Fibroblast of upper back skin (primary cell): ENCODE results near the gene EFCC1.
"Not testable (repeated sequence)": the region's sequence is repeated elsewhere in the genome, so short reads cannot be mapped to it uniquely, and the experiment has no call there.

Experiments used
- DNase-seq: peaks from one replicate; pipeline ENCODE4 v3.0.0-alpha.2; 2013

Gene EFCC1

GRCh38 chr3:129058441-129059200, 57.5 kb downstream of the EFCC1 start:
- DNase-seq = no peak

- no peak for DNase-seq
These were observed 58.3 kb downstream of the EFCC1 start for GRCh38 chr3:129059311-129059958.

GRCh38 chr3:129060276-129061022, 59.3 kb downstream of the EFCC1 start, which contains the start of gene GP9:
Gene GP9, plus strand, starts transcription at chr3:129060779. Its CDS starts 961 bp downstream, at chr3:129061740.
- no peak for DNase-seq

GRCh38 chr3:129061023-129061887, 60.2 kb downstream of the EFCC1 start:
- DNase-seq = no peak

- DNase-seq = no peak
These were observed 61.1 kb downstream of the EFCC1 start for GRCh38 chr3:129061888-129062834.

- DNase-seq = no peak
These were observed 62.1 kb downstream of the EFCC1 start for GRCh38 chr3:129063091-129063640.

- DNase-seq = no peak
These were observed 62.9 kb downstream of the EFCC1 start for GRCh38 chr3:129063841-129064482.

- DNase-seq = no peak
These were observed 64.1 kb downstream of the EFCC1 start for GRCh38 chr3:129065016-129065719.

- DNase-seq = no peak
These were observed 64.6 kb downstream of the EFCC1 start for GRCh38 chr3:129065720-129066073.

- DNase-seq = not testable (repeated sequence)
These were observed 66.6 kb downstream of the EFCC1 start for GRCh38 chr3:129067719-129068118.

- DNase-seq = peak; percentile 7
These were observed 67.3 kb downstream of the EFCC1 start for GRCh38 chr3:129068291-129068886.

- DNase-seq = not testable (repeated sequence)
These were observed 68.4 kb downstream of the EFCC1 start for GRCh38 chr3:129069313-129070085.

GRCh38 chr3:129070086-129070885, 69.2 kb downstream of the EFCC1 start:
- no peak for DNase-seq

GRCh38 chr3:129077222-129077621, 76.1 kb downstream of the EFCC1 start:
- DNase-seq = no peak

GRCh38 chr3:129078510-129078909, 77.4 kb downstream of the EFCC1 start:
- DNase-seq = no peak

- DNase-seq = no peak
These were observed 80.4 kb downstream of the EFCC1 start for GRCh38 chr3:129081503-129081902.

GRCh38 chr3:129082026-129082425, 80.9 kb downstream of the EFCC1 start:
- DNase-seq = no peak

GRCh38 chr3:129084501-129084900, 83.4 kb downstream of the EFCC1 start:
- no peak for DNase-seq
